GM23338 (cell line): ENCODE results near the gene LMX1B. TPM values are rescaled to one million over a fixed set of nuclear protein-coding genes. Genes with fewer than 3 reads are reported as not detected.

ENCODE experiments used
- ATAC-seq: fragments of 200-7000 bp; cut with Tn5 transposase; 3 replicates; pipeline ENCODE4 v1.9.1; 2020
- DNase-seq: peaks from one replicate; pipeline ENCODE4 v3.0.0-alpha.2; 2015; ENCODE audit warnings: low spot score
- H2AFZ ChIP-seq: fragments of 200-600 bp; sonication (generic); 2 replicates; pipeline ENCODE4 v1.8.0; 2016; ENCODE audit warnings: antibody characterized with exemption, mild to moderate bottlenecking, moderate library complexity
- H3F3A ChIP-seq: fragments of 200-600 bp; sonication (generic); replicated peaks from 2 replicates; pipeline ENCODE4 v1.8.0; 2017; ENCODE audit warnings: antibody characterized with exemption, mixed run types, low read depth
- H3K27ac ChIP-seq: fragments of 200-600 bp; sonication (generic); 2 replicates; pipeline ENCODE4 v1.6.1; 2016; ENCODE audit warnings: low read depth
- H3K27me3 ChIP-seq: fragments of 200-600 bp; sonication (generic); 2 replicates; pipeline ENCODE4 v1.8.0; 2016; ENCODE audit warnings: mild to moderate bottlenecking, mixed run types, moderate library complexity; ENCODE audit not compliant: insufficient read depth
- H3K36me3 ChIP-seq: fragments of 200-600 bp; sonication (generic); 2 replicates; pipeline ENCODE4 v1.8.0; 2016; ENCODE audit warnings: mild to moderate bottlenecking; ENCODE audit not compliant: insufficient read depth
- H3K4me1 ChIP-seq: fragments of 200-600 bp; sonication (generic); 2 replicates; pipeline ENCODE4 v1.8.0; 2016; ENCODE audit warnings: mild to moderate bottlenecking, moderate library complexity; ENCODE audit not compliant: insufficient read depth
- H3K4me2 ChIP-seq: fragments of 200-600 bp; sonication (generic); 2 replicates; pipeline ENCODE4 v1.7.1; 2017; ENCODE audit warnings: mixed run types
- H3K4me3 ChIP-seq: fragments of 200-600 bp; sonication (generic); 2 replicates; pipeline ENCODE4 v1.6.1; 2016; ENCODE audit warnings: mixed run types
- H3K79me2 ChIP-seq: fragments of 200-600 bp; sonication (generic); replicated peaks from 2 replicates; pipeline ENCODE4 v1.8.0; 2017; ENCODE audit warnings: mild to moderate bottlenecking; ENCODE audit not compliant: insufficient read depth
- H3K9me2 ChIP-seq: fragments of 200-600 bp; sonication (generic); 2 replicates; pipeline ENCODE4 v1.8.0; 2017; ENCODE audit not compliant: insufficient read depth
- H4K20me1 ChIP-seq: fragments of 200-600 bp; sonication (generic); replicated peaks from 2 replicates; pipeline ENCODE4 v1.8.0; 2017; ENCODE audit warnings: mild to moderate bottlenecking; ENCODE audit not compliant: insufficient read depth
- H3K27ac Mint-ChIP-seq: 2 replicates; pipeline ENCODE4 v1.8.0; 2020; ENCODE audit warnings: inconsistent platforms, mild to moderate bottlenecking, moderate library complexity, mixed read lengths
- H3K27me3 Mint-ChIP-seq: 3 replicates; pipeline ENCODE4 v1.8.0; 2022; ENCODE audit warnings: low read depth, mild to moderate bottlenecking, moderate library complexity, mixed read lengths, inconsistent platforms; ENCODE audit not compliant: insufficient read depth, poor library complexity
- H3K36me3 Mint-ChIP-seq: 3 replicates; pipeline ENCODE4 v1.8.0; 2021; ENCODE audit warnings: low read depth, mild to moderate bottlenecking, inconsistent platforms, moderate library complexity, mixed read lengths
- H3K4me1 Mint-ChIP-seq: 3 replicates; pipeline ENCODE4 v1.8.0; 2020; ENCODE audit warnings: mild to moderate bottlenecking, inconsistent platforms, mixed read lengths
- H3K4me3 Mint-ChIP-seq: 3 replicates; pipeline ENCODE4 v1.8.0; 2021; ENCODE audit warnings: moderate library complexity, mild to moderate bottlenecking, inconsistent platforms, mixed read lengths
- H3K9me3 Mint-ChIP-seq: 3 replicates; pipeline ENCODE4 v1.8.0; 2020; ENCODE audit warnings: moderate library complexity, mild to moderate bottlenecking, inconsistent platforms, mixed read lengths
- CREB1 ChIP-seq: fragments of 250-450 bp; sonication (Bioruptor Pico); IDR thresholded peaks from 2 replicates; pipeline ENCODE4 v1.5.0; 2020; ENCODE audit warnings: low read depth, mild to moderate bottlenecking, moderate library complexity
- CTCF ChIP-seq, 2 experiments: fragments of 200-600 bp in 1 of 2; sonication (generic) in 1 of 2; conservative IDR thresholded peaks; 2 replicates each; pipeline versions ENCODE4 v1.5.1 to v1.6.1; 2016 to 2017; ENCODE audit warnings: antibody characterized with exemption in 2 of 2, low read depth in 2 of 2, mild to moderate bottlenecking in 2 of 2, moderate library complexity in 1 of 2
- ETS1 ChIP-seq: IDR thresholded peaks from 2 replicates; pipeline ENCODE4 v1.6.1; 2016; ENCODE audit warnings: antibody characterized with exemption
- EZH2 ChIP-seq: fragments of 200-600 bp; sonication (generic); IDR thresholded peaks from one replicate; pipeline ENCODE4 v1.8.0; 2017; ENCODE audit warnings: antibody characterized with exemption, mild to moderate bottlenecking, low read depth; ENCODE audit not compliant: unreplicated experiment
- EZH2phosphoT487 ChIP-seq: fragments of 200-600 bp; sonication (generic); IDR thresholded peaks from one replicate; pipeline ENCODE4 v1.8.1; 2018; ENCODE audit warnings: antibody characterized with exemption; ENCODE audit not compliant: unreplicated experiment
- JUNB ChIP-seq: IDR thresholded peaks from one replicate; pipeline ENCODE4 v1.6.1; 2016; ENCODE audit warnings: antibody characterized with exemption; ENCODE audit not compliant: unreplicated experiment
- NANOG ChIP-seq: IDR thresholded peaks from 2 replicates; pipeline ENCODE4 v1.6.1; 2016; ENCODE audit warnings: antibody characterized with exemption, borderline replicate concordance
- POLR2AphosphoS5 ChIP-seq: IDR thresholded peaks from 2 replicates; pipeline ENCODE4 v1.6.1; 2016; ENCODE audit warnings: antibody characterized with exemption, low read depth
- STAT1 ChIP-seq: IDR thresholded peaks from one replicate; pipeline ENCODE4 v1.6.1; 2016; ENCODE audit warnings: antibody characterized with exemption; ENCODE audit not compliant: unreplicated experiment
- ZNF114 ChIP-seq: fragments of 250-450 bp; sonication (Bioruptor Pico); IDR thresholded peaks from 2 replicates; pipeline ENCODE4 v1.5.0; 2020; ENCODE audit warnings: mild to moderate bottlenecking, moderate library complexity
- ZNF331 ChIP-seq: fragments of 250-450 bp; sonication (Bioruptor Pico); IDR thresholded peaks from 2 replicates; pipeline ENCODE4 v1.5.0; 2020; ENCODE audit warnings: low read depth, mild to moderate bottlenecking, moderate library complexity
- polyA plus RNA-seq: library from polyadenylated mRNA; unstranded; fragments of >200 nt; fragmentation: Nextera tagmentation; extraction: Ambion mirVana; gene quantifications from 2 replicates; pipeline ENCODE4 v1.2.1, GENCODE V29; 2016
- total RNA-seq: library from RNA; depleted of rRNA; stranded (reverse); fragments of >200 nt; shearing (Covaris generic); gene quantifications from 2 replicates; pipeline ENCODE4 v1.2.3, GENCODE V29; 2014
- TF ChIP-seq, protein P1 (sequence below): IDR thresholded peaks from one replicate; pipeline ENCODE4 v1.6.1; 2018; ENCODE audit warnings: antibody characterized with exemption; ENCODE audit not compliant: unreplicated experiment
- TF ChIP-seq, protein P2 (sequence below): fragments of 250-450 bp; sonication (Bioruptor Pico); IDR thresholded peaks from 2 replicates; pipeline ENCODE4 v1.5.0; 2020; ENCODE audit warnings: mild to moderate bottlenecking, moderate library complexity

Gene LMX1B
- total and polyA plus RNA-seq, 2 experiments from 2014 or later, result 0.08 to 0.21 TPM

GRCh38 chr9:126721564-126721981 is 107.8 kb downstream of the LMX1B start:
- H3K9me3 Mint-ChIP-seq, result no peaks in the 10 kb centered on the region

More at GRCh38 chr9:126721564-126721981, 107.8 kb downstream of the LMX1B start:
- Mint-ChIP-seq H3K36me3 (no peaks in the 10 kb centered on the region), H3K27ac (no peak overlapping the region), H3K4me3 (peak overlapping the region; percentile 65), H3K27me3 (peaks cover 47% of the 10 kb centered on the region), H3K4me1 (peaks cover 28% of the 10 kb centered on the region)
- ATAC-seq, result no peak
- Histone ChIP-seq H3K4me2 (peak overlapping the region; percentile 94; the same call in 1 of the 2 replicates), H3K4me3 (peak overlapping the region; percentile 83; the same call in 1 of the 2 replicates), H4K20me1 (no peaks in the 10 kb centered on the region), H3K79me2 (no peaks in the 10 kb centered on the region), H2AFZ (no peak overlapping the region), H3F3A (peaks cover 9% of the 10 kb centered on the region), H3K27ac (no peak overlapping the region), H3K9me2 (no peaks in the 10 kb centered on the region), H3K27me3 (peaks cover 36% of the 10 kb centered on the region), H3K4me1 (peaks cover 22% of the 10 kb centered on the region), H3K36me3 (no peaks in the 10 kb centered on the region)
- no peak for DNase-seq
- TF ChIP-seq POLR2AphosphoS5 (no peak), ZNF114 (CRISPR knock-in tag) (no peak), ETS1 (no peak), EZH2phosphoT487 (no peak), STAT1 (no peak), JUNB (no peak), EZH2 (no peak), CREB1 (CRISPR knock-in tag) (no peak), ZNF331 (CRISPR knock-in tag) (no peak), NANOG (no peak), CTCF (conservative IDR thresholded peaks at IDR 0.05; ENCODE audit: low read depth in 2 of 2) (no peak)
- TF ChIP-seq, protein P1, sequence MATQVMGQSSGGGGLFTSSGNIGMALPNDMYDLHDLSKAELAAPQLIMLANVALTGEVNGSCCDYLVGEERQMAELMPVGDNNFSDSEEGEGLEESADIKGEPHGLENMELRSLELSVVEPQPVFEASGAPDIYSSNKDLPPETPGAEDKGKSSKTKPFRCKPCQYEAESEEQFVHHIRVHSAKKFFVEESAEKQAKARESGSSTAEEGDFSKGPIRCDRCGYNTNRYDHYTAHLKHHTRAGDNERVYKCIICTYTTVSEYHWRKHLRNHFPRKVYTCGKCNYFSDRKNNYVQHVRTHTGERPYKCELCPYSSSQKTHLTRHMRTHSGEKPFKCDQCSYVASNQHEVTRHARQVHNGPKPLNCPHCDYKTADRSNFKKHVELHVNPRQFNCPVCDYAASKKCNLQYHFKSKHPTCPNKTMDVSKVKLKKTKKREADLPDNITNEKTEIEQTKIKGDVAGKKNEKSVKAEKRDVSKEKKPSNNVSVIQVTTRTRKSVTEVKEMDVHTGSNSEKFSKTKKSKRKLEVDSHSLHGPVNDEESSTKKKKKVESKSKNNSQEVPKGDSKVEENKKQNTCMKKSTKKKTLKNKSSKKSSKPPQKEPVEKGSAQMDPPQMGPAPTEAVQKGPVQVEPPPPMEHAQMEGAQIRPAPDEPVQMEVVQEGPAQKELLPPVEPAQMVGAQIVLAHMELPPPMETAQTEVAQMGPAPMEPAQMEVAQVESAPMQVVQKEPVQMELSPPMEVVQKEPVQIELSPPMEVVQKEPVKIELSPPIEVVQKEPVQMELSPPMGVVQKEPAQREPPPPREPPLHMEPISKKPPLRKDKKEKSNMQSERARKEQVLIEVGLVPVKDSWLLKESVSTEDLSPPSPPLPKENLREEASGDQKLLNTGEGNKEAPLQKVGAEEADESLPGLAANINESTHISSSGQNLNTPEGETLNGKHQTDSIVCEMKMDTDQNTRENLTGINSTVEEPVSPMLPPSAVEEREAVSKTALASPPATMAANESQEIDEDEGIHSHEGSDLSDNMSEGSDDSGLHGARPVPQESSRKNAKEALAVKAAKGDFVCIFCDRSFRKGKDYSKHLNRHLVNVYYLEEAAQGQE, result no peak
- TF ChIP-seq, protein P2, sequence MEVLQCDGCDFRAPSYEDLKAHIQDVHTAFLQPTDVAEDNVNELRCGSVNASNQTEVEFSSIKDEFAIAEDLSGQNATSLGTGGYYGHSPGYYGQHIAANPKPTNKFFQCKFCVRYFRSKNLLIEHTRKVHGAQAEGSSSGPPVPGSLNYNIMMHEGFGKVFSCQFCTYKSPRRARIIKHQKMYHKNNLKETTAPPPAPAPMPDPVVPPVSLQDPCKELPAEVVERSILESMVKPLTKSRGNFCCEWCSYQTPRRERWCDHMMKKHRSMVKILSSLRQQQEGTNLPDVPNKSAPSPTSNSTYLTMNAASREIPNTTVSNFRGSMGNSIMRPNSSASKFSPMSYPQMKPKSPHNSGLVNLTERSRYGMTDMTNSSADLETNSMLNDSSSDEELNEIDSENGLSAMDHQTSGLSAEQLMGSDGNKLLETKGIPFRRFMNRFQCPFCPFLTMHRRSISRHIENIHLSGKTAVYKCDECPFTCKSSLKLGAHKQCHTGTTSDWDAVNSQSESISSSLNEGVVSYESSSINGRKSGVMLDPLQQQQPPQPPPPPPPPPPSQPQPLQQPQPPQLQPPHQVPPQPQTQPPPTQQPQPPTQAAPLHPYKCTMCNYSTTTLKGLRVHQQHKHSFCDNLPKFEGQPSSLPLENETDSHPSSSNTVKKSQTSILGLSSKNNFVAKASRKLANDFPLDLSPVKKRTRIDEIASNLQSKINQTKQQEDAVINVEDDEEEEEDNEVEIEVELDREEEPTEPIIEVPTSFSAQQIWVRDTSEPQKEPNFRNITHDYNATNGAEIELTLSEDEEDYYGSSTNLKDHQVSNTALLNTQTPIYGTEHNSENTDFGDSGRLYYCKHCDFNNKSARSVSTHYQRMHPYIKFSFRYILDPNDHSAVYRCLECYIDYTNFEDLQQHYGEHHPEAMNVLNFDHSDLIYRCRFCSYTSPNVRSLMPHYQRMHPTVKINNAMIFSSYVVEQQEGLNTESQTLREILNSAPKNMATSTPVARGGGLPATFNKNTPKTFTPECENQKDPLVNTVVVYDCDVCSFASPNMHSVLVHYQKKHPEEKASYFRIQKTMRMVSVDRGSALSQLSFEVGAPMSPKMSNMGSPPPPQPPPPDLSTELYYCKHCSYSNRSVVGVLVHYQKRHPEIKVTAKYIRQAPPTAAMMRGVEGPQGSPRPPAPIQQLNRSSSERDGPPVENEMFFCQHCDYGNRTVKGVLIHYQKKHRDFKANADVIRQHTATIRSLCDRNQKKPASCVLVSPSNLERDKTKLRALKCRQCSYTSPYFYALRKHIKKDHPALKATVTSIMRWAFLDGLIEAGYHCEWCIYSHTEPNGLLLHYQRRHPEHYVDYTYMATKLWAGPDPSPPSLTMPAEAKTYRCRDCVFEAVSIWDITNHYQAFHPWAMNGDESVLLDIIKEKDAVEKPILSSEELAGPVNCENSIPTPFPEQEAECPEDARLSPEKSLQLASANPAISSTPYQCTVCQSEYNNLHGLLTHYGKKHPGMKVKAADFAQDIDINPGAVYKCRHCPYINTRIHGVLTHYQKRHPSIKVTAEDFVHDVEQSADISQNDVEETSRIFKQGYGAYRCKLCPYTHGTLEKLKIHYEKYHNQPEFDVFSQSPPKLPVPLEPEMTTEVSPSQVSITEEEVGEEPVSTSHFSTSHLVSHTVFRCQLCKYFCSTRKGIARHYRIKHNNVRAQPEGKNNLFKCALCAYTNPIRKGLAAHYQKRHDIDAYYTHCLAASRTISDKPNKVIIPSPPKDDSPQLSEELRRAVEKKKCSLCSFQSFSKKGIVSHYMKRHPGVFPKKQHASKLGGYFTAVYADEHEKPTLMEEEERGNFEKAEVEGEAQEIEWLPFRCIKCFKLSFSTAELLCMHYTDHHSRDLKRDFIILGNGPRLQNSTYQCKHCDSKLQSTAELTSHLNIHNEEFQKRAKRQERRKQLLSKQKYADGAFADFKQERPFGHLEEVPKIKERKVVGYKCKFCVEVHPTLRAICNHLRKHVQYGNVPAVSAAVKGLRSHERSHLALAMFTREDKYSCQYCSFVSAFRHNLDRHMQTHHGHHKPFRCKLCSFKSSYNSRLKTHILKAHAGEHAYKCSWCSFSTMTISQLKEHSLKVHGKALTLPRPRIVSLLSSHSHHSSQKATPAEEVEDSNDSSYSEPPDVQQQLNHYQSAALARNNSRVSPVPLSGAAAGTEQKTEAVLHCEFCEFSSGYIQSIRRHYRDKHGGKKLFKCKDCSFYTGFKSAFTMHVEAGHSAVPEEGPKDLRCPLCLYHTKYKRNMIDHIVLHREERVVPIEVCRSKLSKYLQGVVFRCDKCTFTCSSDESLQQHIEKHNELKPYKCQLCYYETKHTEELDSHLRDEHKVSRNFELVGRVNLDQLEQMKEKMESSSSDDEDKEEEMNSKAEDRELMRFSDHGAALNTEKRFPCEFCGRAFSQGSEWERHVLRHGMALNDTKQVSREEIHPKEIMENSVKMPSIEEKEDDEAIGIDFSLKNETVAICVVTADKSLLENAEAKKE (CRISPR knock-in tag), result no peak
